HepG2 (cell line): ENCODE data around the gene CAPS2. TPM values are rescaled to one million over a fixed set of nuclear protein-coding genes. Genes with fewer than 3 reads are reported as not detected.

ENCODE experiments used
- GLI4 ChIP-seq: sonication (generic); formaldehyde crosslinking; IDR thresholded peaks from 2 replicates; pipeline ENCODE4 v1.5.1; 2020; ENCODE audit warnings: missing genetic modification reagents, mild to moderate bottlenecking, moderate library complexity, borderline replicate concordance
- IRX3 ChIP-seq: sonication (generic); formaldehyde crosslinking; IDR thresholded peaks from 2 replicates; pipeline ENCODE4 v1.8.1; 2023; ENCODE audit warnings: mild to moderate bottlenecking, low read depth, missing genetic modification reagents, borderline replicate concordance
- KDM5A ChIP-seq: fragments of 200-600 bp; sonication (generic); IDR thresholded peaks from 2 replicates; pipeline ENCODE4 v1.7.0; 2018; ENCODE audit warnings: antibody characterized with exemption, mild to moderate bottlenecking, low read length, borderline replicate concordance
- ZNF460 ChIP-seq: sonication (generic); formaldehyde crosslinking; IDR thresholded peaks from 2 replicates; pipeline ENCODE4 v1.5.1; 2020; ENCODE audit warnings: missing genetic modification reagents, mild to moderate bottlenecking, borderline replicate concordance
- ZNF569 ChIP-seq: sonication (generic); formaldehyde crosslinking; IDR thresholded peaks from 2 replicates; pipeline ENCODE4 v1.5.0; 2020; ENCODE audit warnings: mild to moderate bottlenecking, missing genetic modification reagents, moderate library complexity, borderline replicate concordance
- polyA plus RNA-seq, 8 experiments: library from polyadenylated mRNA; depleted of rRNA in 3 of 8; stranded (reverse) in 7 of 8; unstranded in 1 of 8; fragments of >200 nt; fragmentation: Illumina TruSeq in 4 of 8; extraction: Trizol in 4 of 8; gene quantifications; 2 replicates each; pipeline versions ENCODE4 v1.2.1 to v1.2.3, GENCODE V29; 2011 to 2016; ENCODE audit warnings: low read depth in 4 of 8, missing spikeins in 1 of 8, mixed read lengths in 1 of 8; ENCODE audit not compliant: insufficient read depth in 1 of 8
- total RNA-seq, 5 experiments: library from RNA; depleted of rRNA; stranded (reverse); fragments of >200 nt; fragmentation: Illumina TruSeq; extraction: Trizol; gene quantifications; 2 replicates each; pipeline ENCODE4 v1.2.3, GENCODE V29; 2016; ENCODE audit warnings: low read depth in 1 of 5
- TF ChIP-seq, protein P1 (sequence below): sonication (generic); formaldehyde crosslinking; conservative IDR thresholded peaks from 2 replicates; pipeline ENCODE4 v1.4.0; 2020; ENCODE audit warnings: missing genetic modification reagents
- TF ChIP-seq, protein P2 (sequence below): sonication (generic); formaldehyde crosslinking; IDR thresholded peaks from 2 replicates; pipeline ENCODE4 v1.4.0; 2020; ENCODE audit warnings: mild to moderate bottlenecking, missing genetic modification reagents
- TF ChIP-seq, protein P3 (sequence below): sonication (generic); formaldehyde crosslinking; IDR thresholded peaks from 2 replicates; pipeline ENCODE4; 2020; ENCODE audit warnings: missing genetic modification reagents, mild to moderate bottlenecking, borderline replicate concordance

The CAPS2 gene
- total and polyA plus RNA-seq, 2 of the 13 experiments (the other 11 are each of a cell fraction or from before 2014, with no cell fraction given) = 0.11 TPM; not detected in 1

DNA sequence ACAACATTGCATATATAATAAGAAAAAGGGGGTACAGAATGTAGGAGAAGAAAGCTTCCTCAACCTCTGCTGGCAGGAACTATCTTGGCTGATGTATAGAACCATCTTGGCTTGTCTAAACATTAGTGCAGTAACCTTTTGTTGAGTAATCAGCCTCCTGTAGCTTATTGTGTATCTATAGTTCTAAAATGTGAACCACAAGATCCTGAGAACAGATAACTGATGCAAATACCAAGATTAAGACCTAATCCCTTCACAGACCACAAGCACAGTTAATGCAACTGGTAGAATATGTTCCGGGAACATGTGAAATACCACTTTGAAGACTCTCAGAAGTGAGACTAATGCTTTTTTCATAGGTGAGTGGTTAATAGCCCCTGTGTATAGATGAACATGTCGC is 69.8 kb downstream of the CAPS2 start (continued):
- TF ChIP-seq, protein P1, sequence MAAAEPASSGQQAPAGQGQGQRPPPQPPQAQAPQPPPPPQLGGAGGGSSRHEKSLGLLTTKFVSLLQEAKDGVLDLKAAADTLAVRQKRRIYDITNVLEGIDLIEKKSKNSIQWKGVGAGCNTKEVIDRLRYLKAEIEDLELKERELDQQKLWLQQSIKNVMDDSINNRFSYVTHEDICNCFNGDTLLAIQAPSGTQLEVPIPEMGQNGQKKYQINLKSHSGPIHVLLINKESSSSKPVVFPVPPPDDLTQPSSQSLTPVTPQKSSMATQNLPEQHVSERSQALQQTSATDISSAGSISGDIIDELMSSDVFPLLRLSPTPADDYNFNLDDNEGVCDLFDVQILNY (CRISPR knock-in tag) = no peak
- TF ChIP-seq ZNF460 (CRISPR knock-in tag) = no peak
- no peak for TF ChIP-seq KDM5A
- no peak for TF ChIP-seq ZNF569
- TF ChIP-seq, protein P2, sequence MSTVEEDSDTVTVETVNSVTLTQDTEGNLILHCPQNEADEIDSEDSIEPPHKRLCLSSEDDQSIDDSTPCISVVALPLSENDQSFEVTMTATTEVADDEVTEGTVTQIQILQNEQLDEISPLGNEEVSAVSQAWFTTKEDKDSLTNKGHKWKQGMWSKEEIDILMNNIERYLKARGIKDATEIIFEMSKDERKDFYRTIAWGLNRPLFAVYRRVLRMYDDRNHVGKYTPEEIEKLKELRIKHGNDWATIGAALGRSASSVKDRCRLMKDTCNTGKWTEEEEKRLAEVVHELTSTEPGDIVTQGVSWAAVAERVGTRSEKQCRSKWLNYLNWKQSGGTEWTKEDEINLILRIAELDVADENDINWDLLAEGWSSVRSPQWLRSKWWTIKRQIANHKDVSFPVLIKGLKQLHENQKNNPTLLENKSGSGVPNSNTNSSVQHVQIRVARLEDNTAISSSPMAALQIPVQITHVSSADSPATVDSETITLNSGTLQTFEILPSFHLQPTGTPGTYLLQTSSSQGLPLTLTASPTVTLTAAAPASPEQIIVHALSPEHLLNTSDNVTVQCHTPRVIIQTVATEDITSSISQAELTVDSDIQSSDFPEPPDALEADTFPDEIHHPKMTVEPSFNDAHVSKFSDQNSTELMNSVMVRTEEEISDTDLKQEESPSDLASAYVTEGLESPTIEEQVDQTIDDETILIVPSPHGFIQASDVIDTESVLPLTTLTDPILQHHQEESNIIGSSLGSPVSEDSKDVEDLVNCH (CRISPR knock-in tag) = no peak
- no peak for TF ChIP-seq IRX3
- TF ChIP-seq, protein P3, sequence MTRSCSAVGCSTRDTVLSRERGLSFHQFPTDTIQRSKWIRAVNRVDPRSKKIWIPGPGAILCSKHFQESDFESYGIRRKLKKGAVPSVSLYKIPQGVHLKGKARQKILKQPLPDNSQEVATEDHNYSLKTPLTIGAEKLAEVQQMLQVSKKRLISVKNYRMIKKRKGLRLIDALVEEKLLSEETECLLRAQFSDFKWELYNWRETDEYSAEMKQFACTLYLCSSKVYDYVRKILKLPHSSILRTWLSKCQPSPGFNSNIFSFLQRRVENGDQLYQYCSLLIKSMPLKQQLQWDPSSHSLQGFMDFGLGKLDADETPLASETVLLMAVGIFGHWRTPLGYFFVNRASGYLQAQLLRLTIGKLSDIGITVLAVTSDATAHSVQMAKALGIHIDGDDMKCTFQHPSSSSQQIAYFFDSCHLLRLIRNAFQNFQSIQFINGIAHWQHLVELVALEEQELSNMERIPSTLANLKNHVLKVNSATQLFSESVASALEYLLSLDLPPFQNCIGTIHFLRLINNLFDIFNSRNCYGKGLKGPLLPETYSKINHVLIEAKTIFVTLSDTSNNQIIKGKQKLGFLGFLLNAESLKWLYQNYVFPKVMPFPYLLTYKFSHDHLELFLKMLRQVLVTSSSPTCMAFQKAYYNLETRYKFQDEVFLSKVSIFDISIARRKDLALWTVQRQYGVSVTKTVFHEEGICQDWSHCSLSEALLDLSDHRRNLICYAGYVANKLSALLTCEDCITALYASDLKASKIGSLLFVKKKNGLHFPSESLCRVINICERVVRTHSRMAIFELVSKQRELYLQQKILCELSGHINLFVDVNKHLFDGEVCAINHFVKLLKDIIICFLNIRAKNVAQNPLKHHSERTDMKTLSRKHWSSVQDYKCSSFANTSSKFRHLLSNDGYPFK (CRISPR knock-in tag) = no peak
- no peak for TF ChIP-seq GLI4
